HL-60/S4 treated with phorbol 12-myristate 13-acetate at 8.2 ng/mL for 4 days and 3 days (cell line): Measurements from ENCODE around the gene PRRC2C.
"Not testable (repeated sequence)": the region's sequence is repeated elsewhere in the genome, so short reads cannot be mapped to it uniquely, and the experiment has no call there.

Experiments
- in situ Hi-C: fragments of 300-500 bp; cut with MboI; formaldehyde crosslinking; loops from 2 replicates; pipeline ENCODE4 v1.15.0; 2022; ENCODE audit warnings: low sequenced_read_pairs

The PRRC2C gene

GRCh38 chr1:171582589-171582988 lies 97.3 kb downstream of the PRRC2C start:
- in situ Hi-C loops, result no loop called here

GRCh38 chr1:171583591-171584201 lies 98.4 kb downstream of the PRRC2C start:
- in situ Hi-C loops, result no loop called here

GRCh38 chr1:171585715-171586114 lies 100.4 kb downstream of the PRRC2C start:
- in situ Hi-C loops, result no loop called here

GRCh38 chr1:171588230-171588629 lies 102.9 kb downstream of the PRRC2C start:
- in situ Hi-C loops, result no loop called here

DNA sequence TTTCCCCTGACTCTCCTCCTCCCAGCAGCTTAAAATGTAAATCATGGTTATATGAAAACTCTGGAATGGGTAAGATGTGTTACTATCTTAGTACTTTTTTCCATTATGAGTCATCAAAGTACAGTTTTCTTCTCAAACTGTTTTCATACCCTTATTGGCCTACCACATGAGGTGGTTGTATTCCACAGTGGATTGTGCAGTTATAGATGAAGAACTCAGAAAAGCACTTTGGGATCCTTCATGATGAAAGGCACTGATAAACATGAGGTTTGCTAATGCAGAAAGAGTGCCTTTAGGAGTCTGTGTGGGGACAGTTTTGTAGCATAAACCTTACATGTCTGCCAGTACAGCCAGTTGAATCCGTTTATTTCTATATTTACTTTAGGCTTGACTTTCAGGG lies 104.7 kb downstream of the PRRC2C start:
- in situ Hi-C loops, result no loop called here

GRCh38 chr1:171595324-171595723 lies 110.0 kb downstream of the PRRC2C start:
- in situ Hi-C loops, result no loop called here

DNA sequence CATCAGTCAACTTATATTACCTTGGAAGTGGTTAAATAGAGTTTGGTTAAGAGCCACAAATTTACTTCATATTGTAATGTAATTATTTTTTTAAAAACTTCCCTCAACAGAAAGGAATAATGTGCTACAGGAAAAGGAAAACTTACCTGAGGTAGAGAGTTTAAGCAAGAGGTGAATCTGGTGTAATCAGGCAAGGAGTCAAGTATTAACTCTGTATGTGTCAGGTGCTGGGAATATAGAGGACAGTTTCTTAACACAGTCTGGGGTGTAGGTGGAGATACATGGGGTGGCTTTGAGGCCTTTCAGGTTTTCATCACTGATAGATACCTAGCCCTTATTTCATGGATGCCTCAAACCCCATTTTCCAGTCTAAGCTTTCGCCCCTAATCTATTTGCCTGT lies 110.8 kb downstream of the PRRC2C start:
- in situ Hi-C loops, result no loop called here

GRCh38 chr1:171596705-171597104 lies 111.4 kb downstream of the PRRC2C start:
- in situ Hi-C loops, result no loop called here

DNA sequence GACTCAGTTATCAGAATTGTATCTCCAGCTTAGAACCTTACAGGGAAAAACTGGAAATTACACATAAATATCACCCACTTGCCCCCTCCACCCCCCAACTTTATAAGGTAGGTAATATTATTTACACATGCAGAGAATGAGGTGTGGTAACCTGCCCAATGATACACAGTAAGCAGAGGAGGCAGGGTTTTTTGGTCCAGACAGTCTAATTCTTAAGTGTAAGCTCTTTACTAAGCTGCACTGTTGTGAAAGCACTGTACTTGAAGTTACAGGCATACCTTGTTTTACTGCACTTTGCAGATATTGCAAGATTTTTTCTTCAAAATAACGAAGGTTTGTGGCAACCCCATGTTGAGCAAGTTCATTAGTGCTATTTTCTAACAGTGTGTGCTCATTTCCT lies 111.9 kb downstream of the PRRC2C start:
- in situ Hi-C loops, result no loop called here

DNA sequence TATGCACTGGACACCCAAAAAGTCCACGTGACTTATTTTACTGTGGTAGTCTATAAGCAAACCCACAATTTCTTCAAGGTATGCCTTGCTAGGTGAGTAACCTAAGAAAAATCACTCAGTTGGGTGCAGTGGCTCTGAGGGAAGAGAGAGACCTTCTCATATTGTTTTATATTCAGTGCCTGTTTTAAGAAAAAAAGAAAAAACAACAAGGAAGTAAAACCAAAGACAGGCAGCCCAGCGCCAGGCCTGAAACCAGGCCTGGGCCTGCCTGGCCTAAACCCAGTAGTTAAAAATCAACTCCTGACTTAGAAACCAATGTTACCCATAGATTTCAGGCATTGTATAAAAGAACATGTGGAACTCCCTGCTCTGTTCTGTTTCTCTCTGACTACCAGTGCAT lies 115.0 kb downstream of the PRRC2C start:
- in situ Hi-C loops, result not testable (repeated sequence)

GRCh38 chr1:171600862-171601261 lies 115.5 kb downstream of the PRRC2C start:
- in situ Hi-C loops, result no loop called here

DNA sequence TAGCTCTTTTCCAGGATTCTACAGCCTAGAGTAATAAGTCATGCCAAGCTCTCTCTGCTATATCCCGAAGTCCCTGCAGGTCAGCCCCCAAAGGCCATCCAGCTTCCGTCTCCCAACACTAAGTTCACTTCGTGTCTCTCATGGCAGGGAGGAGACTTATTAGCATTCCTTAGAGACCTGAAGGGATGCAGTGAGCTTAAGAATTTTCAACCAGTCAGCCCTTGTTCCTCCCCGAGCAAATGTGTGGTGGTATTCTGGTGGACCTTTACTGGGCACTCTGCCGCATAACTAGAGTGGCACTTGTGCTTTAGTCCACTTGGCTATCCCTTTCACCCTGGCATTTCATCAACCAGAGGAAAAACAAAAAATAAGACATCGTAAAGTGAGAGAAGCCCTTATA lies 117.7 kb downstream of the PRRC2C start:
- in situ Hi-C loops, result not testable (repeated sequence)

DNA sequence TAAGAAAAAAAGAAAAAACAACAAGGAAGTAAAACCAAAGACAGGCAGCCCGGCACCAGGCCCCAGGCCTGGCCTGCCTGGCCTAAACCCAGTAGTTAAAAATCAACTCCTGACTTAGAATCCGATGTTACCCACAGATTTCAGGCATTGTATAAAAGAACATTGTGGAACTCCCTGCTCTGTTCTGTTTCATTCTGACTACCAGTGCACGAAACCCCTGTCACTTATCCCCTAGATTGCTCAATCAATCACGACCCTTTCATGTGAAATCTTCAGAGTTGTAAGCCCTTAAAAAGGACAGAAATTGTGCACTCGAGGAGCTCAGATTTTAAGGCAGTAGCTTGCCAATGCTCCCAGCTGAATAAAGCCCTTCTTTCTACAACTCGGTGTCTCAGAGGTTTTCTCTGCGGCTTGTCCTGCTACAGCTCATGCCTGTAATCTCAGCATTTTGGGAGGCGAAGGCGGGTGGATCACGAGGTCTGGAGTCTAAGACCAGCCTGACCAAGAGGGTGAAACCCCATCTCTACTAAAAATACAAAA lies 121.1 kb downstream of the PRRC2C start:
- in situ Hi-C loops, result no loop called here

DNA sequence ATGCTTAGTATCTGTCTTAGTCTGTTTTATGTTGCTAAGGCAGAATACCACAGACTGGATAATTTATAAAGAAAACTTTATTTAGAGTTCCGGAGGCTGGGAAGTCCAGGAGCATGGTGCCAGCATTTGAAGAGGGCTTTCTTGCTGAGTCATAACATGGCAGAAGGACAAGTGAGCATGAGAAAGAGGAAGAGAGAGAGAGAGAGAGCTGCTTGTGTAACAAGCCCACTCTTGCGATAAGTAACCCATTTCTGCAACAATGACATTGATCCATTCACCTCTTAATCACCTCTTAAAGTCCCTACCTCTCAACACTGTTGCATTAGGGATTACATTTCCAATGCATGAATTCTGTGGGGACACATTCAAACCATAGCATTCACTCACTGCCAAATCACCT lies 125.1 kb downstream of the PRRC2C start:
- in situ Hi-C loops, result no loop called here

DNA sequence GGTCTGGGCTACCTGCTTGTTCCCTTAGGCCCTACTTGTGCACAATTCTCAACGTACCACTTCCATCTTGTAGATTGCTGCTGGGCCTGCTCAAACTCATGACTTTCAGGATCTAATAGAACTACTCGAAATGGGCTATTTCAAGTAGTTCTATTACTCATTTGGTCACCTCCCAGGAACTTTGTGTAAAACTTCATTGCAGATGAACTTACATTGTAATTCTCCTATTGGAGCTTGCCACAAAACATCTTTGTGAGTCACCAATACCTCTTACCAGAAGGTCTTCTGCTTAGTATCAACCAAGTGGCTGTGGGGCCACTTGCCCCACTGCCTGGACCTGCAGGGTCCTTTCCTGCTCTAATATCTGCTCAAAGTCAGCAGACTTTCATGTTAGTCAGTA lies 126.0 kb downstream of the PRRC2C start:
- in situ Hi-C loops, result no loop called here

- in situ Hi-C loops, result no loop called here
These were observed 128.0 kb downstream of the PRRC2C start for GRCh38 chr1:171613282-171613681.

GRCh38 chr1:171615122-171615906 lies 130.0 kb downstream of the PRRC2C start:
- in situ Hi-C loops, result not testable (repeated sequence)

GRCh38 chr1:171616586-171616985 lies 131.3 kb downstream of the PRRC2C start:
- in situ Hi-C loops, result no loop called here

GRCh38 chr1:171622152-171622462 lies 136.8 kb downstream of the PRRC2C start, which contains the start of gene MYOCOS:
MYOCOS (plus strand) TSS chr1:171622243; CDS start chr1:171623884, 1,641 bp downstream.
- in situ Hi-C loops, result no loop called here

DNA sequence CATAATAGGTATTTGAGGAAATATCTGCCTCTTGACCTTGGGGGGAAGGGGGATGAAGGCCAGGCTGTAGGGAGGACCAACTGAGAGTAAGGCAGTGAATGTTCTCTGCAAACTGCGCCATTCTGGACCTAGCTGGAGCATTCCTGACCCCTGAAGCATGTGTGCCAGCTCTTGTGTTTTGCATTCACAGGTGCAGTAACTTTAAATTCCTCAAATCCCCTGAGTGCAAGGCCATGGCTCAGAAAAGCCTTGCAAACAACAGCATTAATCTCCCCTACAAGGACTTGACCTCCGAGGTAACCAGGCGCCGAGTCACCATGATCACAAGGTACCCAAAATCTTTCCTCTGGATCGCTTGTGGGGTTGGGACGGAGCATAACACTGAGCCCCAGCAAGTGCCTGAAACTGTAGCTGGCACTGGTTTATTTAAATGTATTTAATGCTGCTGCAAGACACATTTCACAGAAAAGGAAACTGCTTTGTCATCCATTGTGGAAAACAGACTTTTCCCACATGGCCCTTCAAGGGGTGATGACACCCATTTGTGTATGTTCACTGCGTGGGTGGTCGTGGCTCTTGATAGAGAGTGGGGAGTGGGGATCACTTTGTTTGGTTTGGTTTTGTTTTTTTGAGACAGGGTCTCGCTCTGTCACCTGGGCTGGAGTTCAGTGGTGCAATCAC lies 138.5 kb downstream of the PRRC2C start:
- in situ Hi-C loops, result no loop called here

DNA sequence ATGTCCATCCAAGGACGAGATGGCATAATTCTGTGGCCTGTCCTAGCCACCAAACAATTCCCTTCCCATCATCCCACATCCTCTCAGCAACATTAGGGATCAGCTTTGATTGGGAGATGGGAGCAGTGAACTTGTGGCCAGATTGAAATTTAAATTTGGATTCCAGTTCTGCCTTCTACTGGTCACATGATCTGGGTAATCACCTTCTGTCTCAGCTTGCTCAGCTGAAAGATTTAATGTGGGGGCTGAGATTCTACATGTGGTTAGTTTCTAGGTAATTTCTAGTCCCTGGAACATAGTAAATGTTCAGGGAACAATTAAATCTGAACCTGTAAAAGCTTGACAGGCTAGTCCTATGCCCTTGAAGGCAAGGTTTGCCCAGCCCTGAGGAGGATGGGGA lies 139.9 kb downstream of the PRRC2C start:
- in situ Hi-C loops, result loop anchor here (25.0 kb wide), 1 partner anchor 362 kb away; no protein-coding TSS in a partner anchor

DNA sequence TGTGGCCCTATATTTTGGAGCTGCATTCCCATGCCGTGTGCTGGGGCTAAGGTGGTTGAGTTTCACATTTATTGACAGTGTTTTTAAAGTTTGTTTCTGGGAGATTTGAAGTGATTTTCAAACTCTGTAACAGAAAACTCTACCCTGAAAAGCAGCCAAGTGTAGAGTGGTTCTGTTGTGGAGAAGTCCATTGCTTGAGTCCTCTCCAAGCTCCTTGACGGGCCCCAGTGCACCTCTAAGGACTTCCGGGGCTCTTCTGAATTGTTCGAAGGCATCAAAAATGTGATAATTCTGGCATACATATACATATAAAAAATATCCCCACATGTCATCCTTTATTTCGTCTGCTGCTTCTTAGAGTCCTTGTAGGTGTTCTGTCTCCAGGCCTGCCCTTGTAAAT lies 141.7 kb downstream of the PRRC2C start:
- in situ Hi-C loops, result loop anchor here (25.0 kb wide), 1 partner anchor 360 kb away; no protein-coding TSS in a partner anchor
